ENCODE measurements around the gene AQR. TPM values are rescaled to one million over a fixed set of nuclear protein-coding genes. Genes with fewer than 3 reads are reported as not detected.
"Not testable (repeated sequence)": the region's sequence is repeated elsewhere in the genome, so short reads cannot be mapped to it uniquely, and the experiment has no call there.

Gene AQR
- total RNA-seq, 1 donor from 2014 or later = 19.8 TPM

DNA sequence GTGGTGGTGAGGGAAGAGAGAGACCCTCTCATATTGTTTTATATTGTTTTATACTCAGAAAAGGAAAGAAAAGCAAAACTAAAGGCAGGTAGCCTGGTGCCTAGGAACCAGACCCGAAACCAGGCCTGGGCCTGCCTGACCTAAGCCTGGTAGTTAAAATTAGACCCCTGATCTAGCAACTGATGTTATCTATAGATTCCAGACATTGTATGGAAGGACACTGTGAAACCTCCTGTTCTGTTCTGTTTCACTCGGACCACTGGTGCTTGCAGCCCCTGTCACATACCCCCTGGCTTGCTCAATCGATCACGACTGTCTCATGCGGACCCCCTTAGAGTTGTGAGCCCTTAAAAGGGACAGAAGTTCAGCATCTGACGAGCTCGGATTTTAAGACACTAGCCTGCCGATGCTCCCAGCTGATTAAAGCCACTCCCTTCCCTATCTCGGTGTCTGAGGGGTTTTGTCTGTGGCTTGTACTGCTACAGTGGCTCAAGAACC is 156.6 kb downstream of the AQR start:
- not testable (repeated sequence) for H3K27ac ChIP-seq (ENCODE audit: low read depth, low read length); H3K36me3 ChIP-seq (ENCODE audit: control insufficient read depth in 3 of 3, insufficient read depth in 3 of 3, low read length in 3 of 3); H3K4me1 ChIP-seq (ENCODE audit: control insufficient read depth in 3 of 3, insufficient read depth in 3 of 3, low read length in 3 of 3); H3K9ac ChIP-seq (ENCODE audit: low read depth in 1 of 3, low read length in 3 of 3); H3K4me3 ChIP-seq (ENCODE audit: low read length in 3 of 3); H3K27me3 ChIP-seq (ENCODE audit: control insufficient read depth in 3 of 3, insufficient read depth in 3 of 3, low read length in 3 of 3); H3K9me3 ChIP-seq (ENCODE audit: control insufficient read depth in 3 of 3, low read length in 3 of 3)

DNA sequence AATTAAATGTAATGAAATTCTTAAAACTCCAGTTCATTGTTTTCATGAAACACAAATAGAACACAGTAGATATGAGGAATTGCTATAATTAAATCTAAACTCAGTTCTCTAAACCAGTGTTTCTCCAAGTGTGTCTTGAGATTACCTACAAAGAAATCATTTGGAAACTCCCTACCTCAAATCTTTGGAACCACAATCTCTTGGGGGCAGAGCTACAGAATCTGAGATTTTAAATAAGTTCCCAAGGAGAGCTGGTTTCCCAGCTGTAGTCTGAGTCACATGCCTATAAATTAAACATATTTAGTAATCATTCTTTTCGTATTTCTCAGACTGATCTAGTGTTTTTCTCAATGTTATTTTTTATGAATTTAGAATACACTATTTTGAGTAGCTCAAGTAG is 157.2 kb downstream of the AQR start:
- H3K9ac ChIP-seq (ENCODE audit: low read depth in 1 of 3, low read length in 3 of 3) = no peak overlapping the region

GRCh38 chr15:34810443-34811129 is 159.0 kb downstream of the AQR start:
- peak overlapping the region; percentile 78 for H3K27ac ChIP-seq (ENCODE audit: low read depth, low read length)
- H3K27me3 ChIP-seq (ENCODE audit: control insufficient read depth in 3 of 3, insufficient read depth in 3 of 3, low read length in 3 of 3) = no peaks in the 10 kb centered on the region
- H3K9me3 ChIP-seq (ENCODE audit: control insufficient read depth in 3 of 3, low read length in 3 of 3) = no peaks in the 10 kb centered on the region
- no peaks in the 10 kb centered on the region for H3K36me3 ChIP-seq (ENCODE audit: control insufficient read depth in 3 of 3, insufficient read depth in 3 of 3, low read length in 3 of 3)
- no peak overlapping the region for H3K4me3 ChIP-seq (ENCODE audit: low read length in 3 of 3)
- peaks cover 0 to 9% (median 0%) of the 10 kb centered on the region in 3 donors for H3K4me1 ChIP-seq (ENCODE audit: control insufficient read depth in 3 of 3, insufficient read depth in 3 of 3, low read length in 3 of 3)
- no peak overlapping the region for H3K9ac ChIP-seq (ENCODE audit: low read depth in 1 of 3, low read length in 3 of 3)

More for the DNA sequence above, 157.2 kb downstream of the AQR start:
- Histone ChIP-seq H3K27me3 (ENCODE audit: control insufficient read depth in 3 of 3, insufficient read depth in 3 of 3, low read length in 3 of 3) (no peaks in the 10 kb centered on the region), H3K9me3 (ENCODE audit: control insufficient read depth in 3 of 3, low read length in 3 of 3) (no peaks in the 10 kb centered on the region), H3K36me3 (ENCODE audit: control insufficient read depth in 3 of 3, insufficient read depth in 3 of 3, low read length in 3 of 3) (no peaks in the 10 kb centered on the region), H3K4me3 (ENCODE audit: low read length in 3 of 3) (no peak overlapping the region), H3K4me1 (ENCODE audit: control insufficient read depth in 3 of 3, insufficient read depth in 3 of 3, low read length in 3 of 3) (peaks cover 0 to 9% (median 0%) of the 10 kb centered on the region in 3 donors), H3K27ac (ENCODE audit: low read depth, low read length) (no peak overlapping the region)

- H3K27me3 ChIP-seq (ENCODE audit: control insufficient read depth in 3 of 3, insufficient read depth in 3 of 3, low read length in 3 of 3) = no peaks in the 10 kb centered on the region
- H3K36me3 ChIP-seq (ENCODE audit: control insufficient read depth in 3 of 3, insufficient read depth in 3 of 3, low read length in 3 of 3) = no peaks in the 10 kb centered on the region
- peaks cover 0 to 15% (median 0%) of the 10 kb centered on the region in 3 donors for H3K4me1 ChIP-seq (ENCODE audit: control insufficient read depth in 3 of 3, insufficient read depth in 3 of 3, low read length in 3 of 3)
- no peak overlapping the region for H3K27ac ChIP-seq (ENCODE audit: low read depth, low read length)
- no peak overlapping the region for H3K9ac ChIP-seq (ENCODE audit: low read depth in 1 of 3, low read length in 3 of 3)
- no peaks in the 10 kb centered on the region for H3K9me3 ChIP-seq (ENCODE audit: control insufficient read depth in 3 of 3, low read length in 3 of 3)
- H3K4me3 ChIP-seq (ENCODE audit: low read length in 3 of 3) = no peak overlapping the region
Measured at GRCh38 chr15:34809186-34809585, 160.4 kb downstream of the AQR start.

- Histone ChIP-seq H3K9me3 (ENCODE audit: control insufficient read depth in 3 of 3, low read length in 3 of 3) (no peaks in the 10 kb centered on the region), H3K9ac (ENCODE audit: low read depth in 1 of 3, low read length in 3 of 3) (no peak overlapping the region), H3K4me1 (ENCODE audit: control insufficient read depth in 3 of 3, insufficient read depth in 3 of 3, low read length in 3 of 3) (peaks cover 0 to 15% (median 0%) of the 10 kb centered on the region in 3 donors)
Measured at GRCh38 chr15:34808016-34808415, 161.5 kb downstream of the AQR start.

DNA sequence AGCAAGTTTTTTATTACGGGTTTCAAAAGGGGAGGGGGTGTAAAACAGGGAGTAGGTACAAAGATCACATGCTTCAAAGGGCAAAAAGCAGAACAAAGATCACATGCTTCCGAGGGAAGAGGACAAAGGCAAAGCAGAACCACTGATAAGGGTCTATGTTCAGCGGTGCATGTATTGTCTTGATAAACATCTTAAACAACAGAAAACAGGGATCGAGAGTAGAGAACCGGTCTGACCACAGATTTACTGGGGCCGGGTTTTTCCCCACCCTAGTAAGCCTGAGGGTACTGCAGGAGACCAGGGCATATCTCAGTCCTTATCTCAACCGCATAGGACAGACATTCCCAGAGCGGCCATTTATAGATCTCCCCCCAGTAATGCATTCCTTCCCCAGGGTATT is 162.3 kb downstream of the AQR start:
- not testable (repeated sequence) for H3K36me3 ChIP-seq (ENCODE audit: control insufficient read depth in 3 of 3, insufficient read depth in 3 of 3, low read length in 3 of 3); H3K9ac ChIP-seq (ENCODE audit: low read depth in 1 of 3, low read length in 3 of 3); H3K9me3 ChIP-seq (ENCODE audit: control insufficient read depth in 3 of 3, low read length in 3 of 3); H3K27me3 ChIP-seq (ENCODE audit: control insufficient read depth in 3 of 3, insufficient read depth in 3 of 3, low read length in 3 of 3); H3K27ac ChIP-seq (ENCODE audit: low read depth, low read length); H3K4me3 ChIP-seq (ENCODE audit: low read length in 3 of 3)
- H3K4me1 ChIP-seq (ENCODE audit: control insufficient read depth in 3 of 3, insufficient read depth in 3 of 3, low read length in 3 of 3) = peaks cover 0 to 15% (median 0%) of the 10 kb centered on the region in 3 donors

More at GRCh38 chr15:34808016-34808415, 161.5 kb downstream of the AQR start:
- Histone ChIP-seq H3K27me3 (ENCODE audit: control insufficient read depth in 3 of 3, insufficient read depth in 3 of 3, low read length in 3 of 3) (no peaks in the 10 kb centered on the region), H3K27ac (ENCODE audit: low read depth, low read length) (no peak overlapping the region), H3K36me3 (ENCODE audit: control insufficient read depth in 3 of 3, insufficient read depth in 3 of 3, low read length in 3 of 3) (no peaks in the 10 kb centered on the region), H3K4me3 (ENCODE audit: low read length in 3 of 3) (no peak overlapping the region)

- Histone ChIP-seq H3K36me3 (ENCODE audit: control insufficient read depth in 3 of 3, insufficient read depth in 3 of 3, low read length in 3 of 3) (no peaks in the 10 kb centered on the region), H3K9me3 (ENCODE audit: control insufficient read depth in 3 of 3, low read length in 3 of 3) (no peaks in the 10 kb centered on the region), H3K4me1 (ENCODE audit: control insufficient read depth in 3 of 3, insufficient read depth in 3 of 3, low read length in 3 of 3) (peaks cover 0 to 15% (median 0%) of the 10 kb centered on the region in 3 donors), H3K9ac (ENCODE audit: low read depth in 1 of 3, low read length in 3 of 3) (no peak overlapping the region), H3K27me3 (ENCODE audit: control insufficient read depth in 3 of 3, insufficient read depth in 3 of 3, low read length in 3 of 3) (no peaks in the 10 kb centered on the region), H3K4me3 (ENCODE audit: low read length in 3 of 3) (no peak overlapping the region), H3K27ac (ENCODE audit: low read depth, low read length) (no peak overlapping the region)
Measured at GRCh38 chr15:34804776-34805175, 164.8 kb downstream of the AQR start.

DNA sequence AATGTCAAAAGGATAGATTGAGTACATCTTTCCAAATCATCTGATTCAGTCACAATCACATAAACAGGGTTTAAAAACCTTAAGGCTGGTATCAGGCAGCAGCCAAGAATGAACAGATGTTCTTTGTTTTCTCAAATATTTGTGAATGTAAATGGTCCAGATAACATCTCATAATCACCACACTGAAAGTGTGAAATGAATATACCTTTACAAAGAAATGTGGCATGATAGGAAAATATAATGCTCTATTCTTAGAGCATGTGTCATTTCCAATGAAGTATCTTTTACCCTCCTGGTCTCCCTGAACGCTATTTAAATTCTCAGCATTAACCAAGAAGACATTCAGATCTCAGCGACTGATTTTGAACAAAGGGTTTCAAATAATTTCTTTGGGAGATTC is 165.4 kb downstream of the AQR start:
- H3K27me3 ChIP-seq (ENCODE audit: control insufficient read depth in 3 of 3, insufficient read depth in 3 of 3, low read length in 3 of 3) = no peaks in the 10 kb centered on the region
- H3K36me3 ChIP-seq (ENCODE audit: control insufficient read depth in 3 of 3, insufficient read depth in 3 of 3, low read length in 3 of 3) = no peaks in the 10 kb centered on the region
- no peaks in the 10 kb centered on the region for H3K9me3 ChIP-seq (ENCODE audit: control insufficient read depth in 3 of 3, low read length in 3 of 3)
- H3K9ac ChIP-seq (ENCODE audit: low read depth in 1 of 3, low read length in 3 of 3) = no peak overlapping the region
- peak overlapping the region; percentile 24 for H3K27ac ChIP-seq (ENCODE audit: low read depth, low read length)
- no peak overlapping the region for H3K4me3 ChIP-seq (ENCODE audit: low read length in 3 of 3)
- H3K4me1 ChIP-seq (ENCODE audit: control insufficient read depth in 3 of 3, insufficient read depth in 3 of 3, low read length in 3 of 3) = peaks cover 3 to 20% (median 6%) of the 10 kb centered on the region in 3 donors

DNA sequence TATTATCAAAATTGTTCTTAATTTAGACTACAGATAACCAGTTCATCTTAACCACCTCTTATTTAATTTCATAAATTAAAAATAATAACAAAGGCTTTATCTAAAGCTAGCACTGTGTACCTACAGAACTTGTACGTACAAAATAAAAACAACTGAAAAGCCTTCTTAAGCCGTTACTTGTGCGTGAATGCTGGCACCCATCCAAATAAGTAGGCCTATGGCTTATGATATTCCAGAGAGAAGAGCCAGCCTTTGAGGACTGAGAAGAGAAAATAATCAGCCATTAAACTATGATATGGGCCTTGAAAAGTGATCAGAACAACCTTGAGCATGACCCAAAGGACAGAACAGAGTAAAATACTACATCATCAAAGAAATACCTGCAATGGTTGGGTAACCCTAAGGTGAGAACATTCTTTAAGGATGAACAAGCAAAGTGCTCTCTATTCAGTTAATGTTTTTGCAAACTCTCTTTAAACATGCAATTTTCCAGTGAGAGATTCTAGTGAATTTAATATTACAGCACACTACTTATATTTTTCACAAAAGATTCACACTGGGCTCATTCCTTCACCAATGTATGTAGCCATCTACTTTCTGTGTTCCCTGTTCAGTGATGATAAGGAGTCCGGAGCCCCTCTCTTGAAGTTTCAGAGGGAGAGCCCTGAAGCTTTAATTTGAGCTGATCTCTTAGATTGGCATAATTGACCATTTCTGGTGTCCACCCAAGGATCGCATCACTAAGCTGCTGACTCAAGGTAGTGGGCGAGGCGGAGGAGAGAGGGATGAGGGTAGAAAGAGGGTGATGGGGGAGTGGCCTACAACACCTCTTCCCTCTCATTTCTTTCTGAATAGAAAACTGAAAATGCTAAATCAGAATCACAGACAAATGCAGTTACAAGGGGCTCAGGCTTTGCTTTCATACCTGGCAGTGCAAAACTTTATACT is 166.5 kb downstream of the AQR start:
- no peaks in the 10 kb centered on the region for H3K36me3 ChIP-seq (ENCODE audit: control insufficient read depth in 3 of 3, insufficient read depth in 3 of 3, low read length in 3 of 3)
- H3K4me3 ChIP-seq (ENCODE audit: low read length in 3 of 3) = no peak overlapping the region
- H3K4me1 ChIP-seq (ENCODE audit: control insufficient read depth in 3 of 3, insufficient read depth in 3 of 3, low read length in 3 of 3) = peaks cover 3 to 22% (median 8%) of the 10 kb centered on the region in 3 donors
- no peaks in the 10 kb centered on the region for H3K9me3 ChIP-seq (ENCODE audit: control insufficient read depth in 3 of 3, low read length in 3 of 3)
- H3K9ac ChIP-seq (ENCODE audit: low read depth in 1 of 3, low read length in 3 of 3) = no peak overlapping the region
- no peak overlapping the region for H3K27ac ChIP-seq (ENCODE audit: low read depth, low read length)
- H3K27me3 ChIP-seq (ENCODE audit: control insufficient read depth in 3 of 3, insufficient read depth in 3 of 3, low read length in 3 of 3) = no peaks in the 10 kb centered on the region

DNA sequence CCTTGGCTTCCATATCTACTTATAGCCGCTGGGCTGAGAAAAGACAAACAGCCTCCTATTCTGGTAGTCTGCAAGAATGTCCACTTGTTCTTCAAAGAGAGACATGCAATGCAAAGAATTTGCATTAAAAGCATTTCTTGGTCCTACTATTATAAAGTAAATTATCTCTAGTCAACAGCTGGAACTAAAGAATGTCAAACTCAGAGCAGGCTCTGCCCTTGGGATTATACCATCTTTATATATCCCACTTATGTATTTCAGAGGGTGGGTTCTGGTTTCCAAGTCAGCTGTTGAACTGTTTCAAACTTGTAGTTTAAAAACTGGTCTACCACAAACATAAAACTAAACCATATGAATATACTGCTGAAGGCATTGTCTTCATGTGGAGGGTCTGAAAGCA is 167.2 kb downstream of the AQR start:
- Histone ChIP-seq H3K27me3 (ENCODE audit: control insufficient read depth in 3 of 3, insufficient read depth in 3 of 3, low read length in 3 of 3) (no peaks in the 10 kb centered on the region), H3K4me3 (ENCODE audit: low read length in 3 of 3) (no peak overlapping the region), H3K9me3 (ENCODE audit: control insufficient read depth in 3 of 3, low read length in 3 of 3) (no peaks in the 10 kb centered on the region), H3K9ac (ENCODE audit: low read depth in 1 of 3, low read length in 3 of 3) (no peak overlapping the region), H3K27ac (ENCODE audit: low read depth, low read length) (no peak overlapping the region), H3K4me1 (ENCODE audit: control insufficient read depth in 3 of 3, insufficient read depth in 3 of 3, low read length in 3 of 3) (peaks cover 3 to 22% (median 8%) of the 10 kb centered on the region in 3 donors), H3K36me3 (ENCODE audit: control insufficient read depth in 3 of 3, insufficient read depth in 3 of 3, low read length in 3 of 3) (no peaks in the 10 kb centered on the region)

Measured in skeletal muscle tissue (tissue), 4 donors.